ENCODE measurements around the gene HRG.

Gene HRG

GRCh38 chr3:186638259-186638658 lies 27.6 kb upstream of the HRG start:
- DNase-seq: no peak

GRCh38 chr3:186639778-186640472 lies 25.9 kb upstream of the HRG start, which contains the start of gene FETUB:
Gene FETUB, plus strand, starts transcription at chr3:186640399. Its CDS starts 62 bp downstream, at chr3:186640461.
- DNase-seq: no peak

GRCh38 chr3:186640473-186640818 lies 25.4 kb upstream of the HRG start:
- DNase-seq: no peak

- DNase-seq: no peak
These were observed 24.9 kb upstream of the HRG start for GRCh38 chr3:186640929-186641328.

- DNase-seq: no peak
These were observed 23.8 kb upstream of the HRG start for GRCh38 chr3:186642014-186642413.

- no peak for DNase-seq
These were observed 22.3 kb upstream of the HRG start for GRCh38 chr3:186643493-186643892.

- no peak for DNase-seq
These were observed 21.1 kb upstream of the HRG start for GRCh38 chr3:186644683-186645082.

- DNase-seq: no peak
These were observed 19.7 kb upstream of the HRG start for GRCh38 chr3:186646106-186646505.

- DNase-seq: no peak
These were observed 19.0 kb upstream of the HRG start for GRCh38 chr3:186646841-186647240.

- no peak for DNase-seq
These were observed 17.0 kb upstream of the HRG start for GRCh38 chr3:186648851-186649250.

- DNase-seq: no peak
These were observed 14.1 kb upstream of the HRG start for GRCh38 chr3:186651678-186652215.

GRCh38 chr3:186653080-186653707 lies 12.6 kb upstream of the HRG start:
- DNase-seq: no peak

GRCh38 chr3:186653984-186654383 lies 11.8 kb upstream of the HRG start:
- no peak for DNase-seq

GRCh38 chr3:186663361-186664118 lies 2.3 kb upstream of the HRG start:
- DNase-seq: no peak

GRCh38 chr3:186664119-186664495 lies 1.7 kb upstream of the HRG start:
- DNase-seq: no peak

- DNase-seq: no peak
These were observed 1.3 kb upstream of the HRG start for GRCh38 chr3:186664506-186664905.

GRCh38 chr3:186668426-186668825 lies 2.6 kb downstream of the HRG start:
- no peak for DNase-seq

- no peak for DNase-seq
These were observed 3.7 kb downstream of the HRG start for GRCh38 chr3:186669378-186670084.

GRCh38 chr3:186670155-186670554 lies 4.3 kb downstream of the HRG start:
- no peak for DNase-seq

- DNase-seq: no peak
These were observed 5.2 kb downstream of the HRG start for GRCh38 chr3:186671051-186671450.

GRCh38 chr3:186678604-186679003 lies 12.8 kb downstream of the HRG start:
- DNase-seq: no peak

- no peak for DNase-seq
These were observed 13.3 kb downstream of the HRG start for GRCh38 chr3:186679151-186679550.

- no peak for DNase-seq
These were observed 15.1 kb downstream of the HRG start for GRCh38 chr3:186680869-186681268.
